OCI-LY7 (cell line): ENCODE data around the gene TOR1A. TPM values are rescaled to one million over a fixed set of nuclear protein-coding genes. Genes with fewer than 3 reads are reported as not detected.

Source experiments
- BruUV-seq: library from RNA; stranded (reverse); fragments of 400-500 nt; replicated peaks from 2 replicates; lab custom pipeline; 2021; lab: Mats Ljungman, UMichigan
- CTCF ChIA-PET: fragments of 300-600 bp; sonication (Branson Sonifier 250); formaldehyde crosslinking; loops from one replicate; lab custom pipeline; 2022; ENCODE audit warnings: antibody characterized with exemption; ENCODE audit not compliant: unreplicated experiment; lab: Charles Lee
- POLR2A ChIA-PET: fragments of 300-600 bp; sonication (Branson Sonifier 250); formaldehyde crosslinking; loops from one replicate; lab custom pipeline; 2022; ENCODE audit warnings: antibody characterized with exemption; lab: Charles Lee
- DNase-seq: peaks from one replicate; pipeline ENCODE4 v3.0.0-alpha.2; 2015; ENCODE audit warnings: low spot score
- H2AFZ ChIP-seq: fragments of 200-600 bp; sonication (generic), shearing (Covaris generic); 2 replicates; pipeline ENCODE4 v1.6.1; 2014; ENCODE audit warnings: mild to moderate bottlenecking, antibody characterized with exemption, low read length, moderate library complexity
- H3K27ac ChIP-seq: fragments of 200-600 bp; sonication (generic); 2 replicates; pipeline ENCODE4 v1.5.1; 2014; ENCODE audit warnings: mixed run types, low read depth, mild to moderate bottlenecking, moderate library complexity, low read length, inconsistent platforms; ENCODE audit not compliant: poor library complexity, severe bottlenecking
- H3K36me3 ChIP-seq: fragments of 200-600 bp; sonication (generic); 2 replicates; pipeline ENCODE4 v1.6.1; 2014; ENCODE audit warnings: mild to moderate bottlenecking, antibody characterized with exemption, low read length, moderate library complexity, mixed read lengths; ENCODE audit not compliant: insufficient read depth
- H3K4me1 ChIP-seq: fragments of 200-600 bp; sonication (generic); 2 replicates; pipeline ENCODE4 v1.5.1; 2014; ENCODE audit warnings: mild to moderate bottlenecking, low read length; ENCODE audit not compliant: insufficient read depth, poor library complexity, severe bottlenecking
- H3K4me2 ChIP-seq: fragments of 200-600 bp; sonication (generic); 2 replicates; pipeline ENCODE4 v1.6.1; 2014; ENCODE audit warnings: mild to moderate bottlenecking, low read length
- H3K4me3 ChIP-seq: fragments of 200-600 bp; sonication (generic); 2 replicates; pipeline ENCODE4 v1.5.1; 2014; ENCODE audit warnings: mild to moderate bottlenecking, low read depth, low read length; ENCODE audit not compliant: poor library complexity, severe bottlenecking
- H3K79me2 ChIP-seq: fragments of 200-600 bp; sonication (generic); 2 replicates; pipeline ENCODE4 v1.6.1; 2016; ENCODE audit warnings: low read depth, mild to moderate bottlenecking, low read length, moderate library complexity, mixed read lengths; ENCODE audit not compliant: insufficient read depth
- H3K9me2 ChIP-seq: fragments of 200-600 bp; sonication (generic); 2 replicates; pipeline ENCODE4 v1.6.1; 2016; ENCODE audit warnings: mild to moderate bottlenecking, low read length, mixed read lengths; ENCODE audit not compliant: insufficient read depth
- H3K9me3 ChIP-seq: fragments of 200-600 bp; sonication (generic); 2 replicates; pipeline ENCODE4 v1.6.1; 2014; ENCODE audit warnings: mild to moderate bottlenecking, mixed run types, low read length, mixed read lengths
- H4K20me1 ChIP-seq: fragments of 200-600 bp; sonication (generic); 2 replicates; pipeline ENCODE4 v1.6.1; 2014; ENCODE audit warnings: mild to moderate bottlenecking, antibody characterized with exemption, low read length, moderate library complexity, mixed read lengths; ENCODE audit not compliant: insufficient read depth
- EZH2phosphoT487 ChIP-seq: fragments of 200-600 bp; sonication (generic); IDR thresholded peaks from 2 replicates; pipeline ENCODE4 v1.6.1; 2018; ENCODE audit warnings: low read depth, borderline replicate concordance, mild to moderate bottlenecking, mixed run types, antibody characterized with exemption, low read length, moderate library complexity, mixed read lengths
- intact Hi-C: fragments of 100-400 bp; cut with micrococcal nuclease; formaldehyde crosslinking; loops from one replicate; pipeline ENCODE4 v1.10.0; 2022; ENCODE audit not compliant: unreplicated experiment
- total RNA-seq, 2 experiments: library from RNA; depleted of rRNA in 1 of 2; stranded (reverse); fragments of >200 nt in 1 of 2; shearing (Covaris generic) in 1 of 2; gene quantifications; 2 replicates each; pipeline ENCODE4 v1.2.3, GENCODE V29; 2014 to 2022
- TF ChIP-seq, protein P1 (sequence below): fragments of 200-600 bp; sonication (generic); conservative IDR thresholded peaks from 2 replicates; pipeline ENCODE4 v1.5.1; 2014; ENCODE audit warnings: mild to moderate bottlenecking, antibody characterized with exemption, low read length, moderate library complexity, mixed read lengths

TOR1A gene
- total RNA-seq, 2 experiments from 2014 or later = 32.7 to 37.0 TPM

DNA sequence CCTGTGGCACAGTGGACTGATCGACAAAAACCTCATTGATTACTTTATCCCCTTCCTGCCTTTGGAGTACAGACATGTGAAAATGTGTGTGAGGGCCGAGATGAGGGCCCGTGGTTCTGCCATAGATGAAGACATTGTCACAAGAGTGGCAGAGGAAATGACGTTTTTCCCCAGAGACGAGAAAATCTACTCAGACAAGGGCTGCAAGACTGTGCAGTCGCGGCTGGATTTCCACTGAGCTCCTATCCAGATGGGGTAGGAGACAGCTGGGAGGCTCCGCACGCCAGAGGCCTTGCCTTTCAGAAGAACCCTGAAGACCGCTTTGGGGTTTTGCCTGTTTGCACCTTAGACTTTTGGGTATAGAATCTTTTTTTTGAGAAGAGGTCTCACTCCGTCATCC, 14.6 kb downstream of the TOR1A start:
- no peak overlapping the region for H3K4me2 ChIP-seq
- CTCF ChIA-PET = no interaction called here
- no peaks in the 10 kb centered on the region for H4K20me1 ChIP-seq
- TF ChIP-seq, protein P1, sequence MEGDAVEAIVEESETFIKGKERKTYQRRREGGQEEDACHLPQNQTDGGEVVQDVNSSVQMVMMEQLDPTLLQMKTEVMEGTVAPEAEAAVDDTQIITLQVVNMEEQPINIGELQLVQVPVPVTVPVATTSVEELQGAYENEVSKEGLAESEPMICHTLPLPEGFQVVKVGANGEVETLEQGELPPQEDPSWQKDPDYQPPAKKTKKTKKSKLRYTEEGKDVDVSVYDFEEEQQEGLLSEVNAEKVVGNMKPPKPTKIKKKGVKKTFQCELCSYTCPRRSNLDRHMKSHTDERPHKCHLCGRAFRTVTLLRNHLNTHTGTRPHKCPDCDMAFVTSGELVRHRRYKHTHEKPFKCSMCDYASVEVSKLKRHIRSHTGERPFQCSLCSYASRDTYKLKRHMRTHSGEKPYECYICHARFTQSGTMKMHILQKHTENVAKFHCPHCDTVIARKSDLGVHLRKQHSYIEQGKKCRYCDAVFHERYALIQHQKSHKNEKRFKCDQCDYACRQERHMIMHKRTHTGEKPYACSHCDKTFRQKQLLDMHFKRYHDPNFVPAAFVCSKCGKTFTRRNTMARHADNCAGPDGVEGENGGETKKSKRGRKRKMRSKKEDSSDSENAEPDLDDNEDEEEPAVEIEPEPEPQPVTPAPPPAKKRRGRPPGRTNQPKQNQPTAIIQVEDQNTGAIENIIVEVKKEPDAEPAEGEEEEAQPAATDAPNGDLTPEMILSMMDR = no peak
- no peak for TF ChIP-seq EZH2phosphoT487
- no peaks in the 10 kb centered on the region for H3K9me2 ChIP-seq
- DNase-seq = no peak
- intact Hi-C loops = no loop called here
- peaks cover 2% of the 10 kb centered on the region for H3K79me2 ChIP-seq
- peaks cover 4% of the 10 kb centered on the region for H3K4me1 ChIP-seq
- no peak overlapping the region for H3K27ac ChIP-seq
- no peaks in the 10 kb centered on the region for H3K9me3 ChIP-seq
- POLR2A ChIA-PET = no interaction called here
- H3K36me3 ChIP-seq = peaks cover 84% of the 10 kb centered on the region
- no peak overlapping the region for H3K4me3 ChIP-seq
- no peak overlapping the region for H2AFZ ChIP-seq
- BruUV-seq = no TSS peak

DNA sequence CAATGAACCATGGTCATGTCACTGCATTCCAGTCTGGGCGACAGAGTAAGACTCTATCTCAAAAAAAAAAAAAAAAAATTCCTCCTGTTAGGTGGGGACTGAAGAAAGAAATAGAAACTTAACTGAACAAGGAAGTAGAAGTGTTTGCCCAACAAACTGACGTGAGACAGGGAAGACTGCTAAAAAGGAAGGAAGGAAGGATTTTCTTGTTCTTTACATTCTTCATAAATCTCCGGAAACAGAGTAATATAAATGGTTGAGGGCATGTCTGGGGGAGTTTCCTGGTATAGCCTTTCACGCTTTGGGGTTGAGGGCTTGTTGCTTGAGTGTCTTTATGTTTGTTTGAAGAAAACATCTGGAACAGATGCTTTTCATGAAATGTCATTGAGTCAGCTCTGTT, 17.9 kb downstream of the TOR1A start:
- peaks cover 55% of the 10 kb centered on the region for H3K36me3 ChIP-seq
- H2AFZ ChIP-seq = no peak overlapping the region
- H3K9me2 ChIP-seq = no peaks in the 10 kb centered on the region
- DNase-seq = no peak
- H3K79me2 ChIP-seq = peaks cover 11% of the 10 kb centered on the region
- H3K27ac ChIP-seq = no peak overlapping the region
- no peaks in the 10 kb centered on the region for H4K20me1 ChIP-seq
- TF ChIP-seq, protein P1 = no peak
- no peak for TF ChIP-seq EZH2phosphoT487
- H3K4me1 ChIP-seq = peaks cover 11% of the 10 kb centered on the region
- POLR2A ChIA-PET = interaction anchor here (0.5 to 0.6 kb wide), 2 partner anchors 12 to 47 kb away, joined by 3 to 4 read pairs; no protein-coding TSS in a partner anchor
- no peak overlapping the region for H3K4me3 ChIP-seq
- intact Hi-C loops = no loop called here
- CTCF ChIA-PET = no interaction called here
- H3K9me3 ChIP-seq = no peaks in the 10 kb centered on the region
- H3K4me2 ChIP-seq = no peak overlapping the region
- BruUV-seq = no TSS peak

DNA sequence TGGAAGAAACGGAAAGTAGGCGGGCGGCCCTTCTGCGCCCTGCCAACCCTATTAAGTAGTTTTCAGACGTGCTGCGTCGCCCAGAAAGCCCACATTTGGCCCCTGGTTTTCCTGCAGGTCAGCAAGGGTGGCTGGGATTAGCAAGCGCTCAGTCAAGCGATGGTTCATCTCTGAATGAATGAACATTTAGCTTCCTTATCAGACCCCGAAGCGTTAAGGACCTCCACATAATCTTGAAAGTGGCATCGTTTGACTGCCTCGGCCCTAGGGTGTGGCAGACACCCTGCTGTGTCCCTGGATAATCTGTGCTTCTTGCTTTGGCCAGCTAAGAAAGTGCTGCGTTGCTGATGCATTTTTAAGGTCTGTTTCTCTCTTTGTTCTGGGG, 20.3 kb downstream of the TOR1A start:
- H3K79me2 ChIP-seq = peaks cover 11% of the 10 kb centered on the region
- no TSS peak for BruUV-seq
- H3K27ac ChIP-seq = no peak overlapping the region
- no peaks in the 10 kb centered on the region for H3K9me2 ChIP-seq
- ChIA-PET POLR2A (interaction anchor here (0.8 kb wide), 1 partner anchor 8 kb away, joined by 3 read pairs; no protein-coding TSS in a partner anchor), CTCF (interaction anchor here (0.7 to 1.1 kb wide), 2 partner anchors 75 to 103 kb away, joined by 3 to 4 read pairs; no protein-coding TSS in a partner anchor)
- DNase-seq = no peak
- H3K9me3 ChIP-seq = no peaks in the 10 kb centered on the region
- H3K4me3 ChIP-seq = peak overlapping the region; percentile 94
- TF ChIP-seq, protein P1 = no peak
- no peak for TF ChIP-seq EZH2phosphoT487
- peak overlapping the region; percentile 87 for H3K4me2 ChIP-seq
- intact Hi-C loops = no loop called here
- H3K4me1 ChIP-seq = peaks cover 11% of the 10 kb centered on the region
- H3K36me3 ChIP-seq = peaks cover 33% of the 10 kb centered on the region
- no peaks in the 10 kb centered on the region for H4K20me1 ChIP-seq
- H2AFZ ChIP-seq = peak overlapping the region; percentile 85
